Epithelial cell of proximal tubule (primary cell): ENCODE data around the gene SMAP2. TPM values are rescaled to one million over a fixed set of nuclear protein-coding genes. Genes with fewer than 3 reads are reported as not detected.

Experiments
- DNase-seq: peaks from one replicate; pipeline ENCODE4 v3.0.0-alpha.2; 2011; ENCODE audit warnings: low read depth
- H3K4me3 ChIP-seq: 2 replicates; pipeline ENCODE4 v1.5.1; 2011; ENCODE audit warnings: low read depth, mild to moderate bottlenecking, low read length
- CTCF ChIP-seq: conservative IDR thresholded peaks from 2 replicates; pipeline ENCODE4 v1.5.1; 2012; ENCODE audit warnings: low read depth, mild to moderate bottlenecking, low read length
- total RNA-seq: library from RNA; depleted of rRNA; stranded (reverse); fragments of >200 nt; gene quantifications from 2 replicates; pipeline ENCODE4 v1.2.3, GENCODE V29; 2015

Gene SMAP2
- total RNA-seq, 1 donor from 2014 or later, result 4.9 TPM

- DNase-seq, result no peak
- H3K4me3 ChIP-seq, result no peak overlapping the region
- TF ChIP-seq CTCF, result no peak
These were observed 33.9 kb downstream of the SMAP2 start for GRCh38 chr1:40407453-40407852.

- no peak overlapping the region for H3K4me3 ChIP-seq
- no peak for TF ChIP-seq CTCF
- DNase-seq, result no peak
These were observed 35.9 kb downstream of the SMAP2 start for GRCh38 chr1:40409467-40409866.

- TF ChIP-seq CTCF, result no peak
- no peak for DNase-seq
- H3K4me3 ChIP-seq, result no peak overlapping the region
These were observed 37.8 kb downstream of the SMAP2 start for GRCh38 chr1:40411294-40411693.

GRCh38 chr1:40411843-40412242 is 38.3 kb downstream of the SMAP2 start:
- no peak for DNase-seq
- TF ChIP-seq CTCF, result no peak
- H3K4me3 ChIP-seq, result no peak overlapping the region

GRCh38 chr1:40413527-40414252 is 40.2 kb downstream of the SMAP2 start:
- no peak overlapping the region for H3K4me3 ChIP-seq
- no peak for DNase-seq
- no peak for TF ChIP-seq CTCF

- TF ChIP-seq CTCF, result no peak
- H3K4me3 ChIP-seq, result no peak overlapping the region
- no peak for DNase-seq
These were observed 40.8 kb downstream of the SMAP2 start for GRCh38 chr1:40414331-40414730.

GRCh38 chr1:40416709-40417108 is 43.2 kb downstream of the SMAP2 start:
- TF ChIP-seq CTCF, result no peak
- no peak for DNase-seq
- no peak overlapping the region for H3K4me3 ChIP-seq
